HepG2 (cell line): ENCODE measurements around the gene XPO5. TPM values are rescaled to one million over a fixed set of nuclear protein-coding genes. Genes with fewer than 3 reads are reported as not detected.
A peak's percentile ranks its signal among the peaks of the same experiment; 100 is the strongest.

Experiments used
- ATAC-seq: fragments of 200-7000 bp; cut with Tn5 transposase; 3 replicates; pipeline ENCODE4 v1.9.1; 2020; ENCODE audit warnings: mild to moderate bottlenecking, moderate library complexity
- BruUV-seq: library from RNA; stranded (reverse); fragments of 400-500 nt; replicated peaks from 2 replicates; lab custom pipeline; 2021; lab: Mats Ljungman, UMichigan
- CTCF ChIA-PET: fragments of 300-600 bp; formaldehyde crosslinking; extraction: SDS; loops from one replicate; lab custom pipeline; 2021; ENCODE audit warnings: low total read pairs, inconsistent platforms, low intra/inter-chr PET ratio; lab: Yijun Ruan, JAX
- POLR2A ChIA-PET: fragments of 350-600 bp; sonication (Branson Sonifier 250); formaldehyde crosslinking; loops from one replicate; lab custom pipeline; 2020; ENCODE audit warnings: antibody characterized with exemption, inconsistent platforms; lab: Yijun Ruan, JAX
- DNase-seq: peaks from one replicate; pipeline ENCODE4 v3.0.0-alpha.2; 2015; ENCODE audit warnings: low spot score
- FAIRE-seq: peaks from 3 replicates; lab custom pipeline; 2011; peaks lifted over from hg19 to GRCh38; lab: Jason Lieb, UNC
- H2AFZ ChIP-seq: one replicate; pipeline ENCODE4 v1.6.1; 2011; ENCODE audit warnings: low read length, inconsistent platforms
- H3K27ac ChIP-seq: fragments of 300-600 bp; 3 replicates; pipeline ENCODE4 v1.8.0; 2011; ENCODE audit warnings: mixed run types, mild to moderate bottlenecking, mixed read lengths, low read length, inconsistent platforms; ENCODE audit not compliant: insufficient read depth; ENCODE audit errors: extremely low read length
- H3K27me3 ChIP-seq, 2 experiments: fragments of 200-600 bp in 1 of 2; 2 replicates in 1 of 2; 3 replicates in 1 of 2; pipeline versions ENCODE4 v1.6.0 to v1.8.0; 2011; ENCODE audit warnings: low read length in 2 of 2, mild to moderate bottlenecking in 2 of 2, moderate library complexity in 2 of 2, inconsistent platforms in 1 of 2; ENCODE audit not compliant: insufficient read depth in 2 of 2, control insufficient read depth in 1 of 2
- H3K36me3 ChIP-seq, 2 experiments: fragments of 200-600 bp in 1 of 2; replicated peaks in 1 of 2; 2 replicates in 1 of 2; 3 replicates in 1 of 2; pipeline versions ENCODE4 v1.5.1 to v1.8.0; 2011; ENCODE audit warnings: low read length in 2 of 2, inconsistent platforms in 1 of 2; ENCODE audit not compliant: insufficient read depth in 2 of 2, control insufficient read depth in 1 of 2
- H3K4me1 ChIP-seq: 2 replicates; pipeline ENCODE4 v1.5.1; 2012; ENCODE audit warnings: low read length, inconsistent platforms; ENCODE audit not compliant: insufficient read depth
- H3K4me2 ChIP-seq: 2 replicates; pipeline ENCODE4 v1.6.0; 2011; ENCODE audit warnings: low read depth, low read length, inconsistent platforms
- H3K4me3 ChIP-seq, 3 experiments: fragments of 200-600 bp in 1 of 3; sonication (generic), shearing (Covaris generic) in 1 of 3; replicated peaks in 1 of 3; 2 replicates each; pipeline ENCODE4 v1.5.1; 2011 to 2016; ENCODE audit warnings: low read length in 3 of 3, inconsistent platforms in 2 of 3, low read depth in 2 of 3, mild to moderate bottlenecking in 2 of 3, control low read depth in 1 of 3, mixed read lengths in 1 of 3; ENCODE audit not compliant: insufficient read depth in 1 of 3
- H3K79me2 ChIP-seq: one replicate; pipeline ENCODE4 v1.6.1; 2011; ENCODE audit warnings: low read length, inconsistent platforms; ENCODE audit not compliant: insufficient read depth
- H3K9ac ChIP-seq: 2 replicates; pipeline ENCODE4 v1.6.0; 2011; ENCODE audit warnings: mild to moderate bottlenecking, low read depth, low read length, inconsistent platforms; ENCODE audit not compliant: insufficient read depth
- H3K9me3 ChIP-seq: 2 replicates; pipeline ENCODE4 v1.5.1; 2012; ENCODE audit warnings: mild to moderate bottlenecking, low read length
- H4K20me1 ChIP-seq: 2 replicates; pipeline ENCODE4 v1.6.0; 2011; ENCODE audit warnings: inconsistent platforms, mild to moderate bottlenecking, low read length, moderate library complexity; ENCODE audit not compliant: insufficient read depth
- AGO2 ChIP-seq: fragments of 200-400 bp; formaldehyde crosslinking; optimal IDR thresholded peaks from 2 replicates; pipeline ENCODE3; 2017; ENCODE audit warnings: mild to moderate bottlenecking, low read depth, low read length, moderate library complexity
- ELF3 ChIP-seq: IDR thresholded peaks from 2 replicates; pipeline ENCODE4 v1.6.1; 2016; ENCODE audit warnings: missing genetic modification reagents, missing compliant biosample characterization
- WGBS: methylation state at CpG from one replicate; pipeline ENCODE4 v1.1.6; 2017; ENCODE audit warnings: low lambda C conversion rate; 5-methylcytosine and 5-hydroxymethylcytosine counted together
- in situ Hi-C: cut with HindIII; loops from 2 replicates; pipeline ENCODE4 v1.10.0; 2017; ENCODE audit warnings: low pct_unique_long_range_greater_than_20kb; ENCODE audit not compliant: extremely low pct_ligation_motif_present
- intact Hi-C: fragments of 100-400 bp; cut with micrococcal nuclease; formaldehyde crosslinking; loops from one replicate; pipeline ENCODE4 v1.10.0; 2022; ENCODE audit not compliant: unreplicated experiment
- polyA plus RNA-seq, 8 experiments: library from polyadenylated mRNA; depleted of rRNA in 3 of 8; stranded (reverse) in 7 of 8; unstranded in 1 of 8; fragments of >200 nt; fragmentation: Illumina TruSeq in 4 of 8; extraction: Trizol in 4 of 8; gene quantifications; 2 replicates each; pipeline versions ENCODE4 v1.2.1 to v1.2.3, GENCODE V29; 2011 to 2016; ENCODE audit warnings: low read depth in 4 of 8, missing spikeins in 1 of 8, mixed read lengths in 1 of 8; ENCODE audit not compliant: insufficient read depth in 1 of 8
- total RNA-seq, 5 experiments: library from RNA; depleted of rRNA; stranded (reverse); fragments of >200 nt; fragmentation: Illumina TruSeq; extraction: Trizol; gene quantifications; 2 replicates each; pipeline ENCODE4 v1.2.3, GENCODE V29; 2016; ENCODE audit warnings: low read depth in 1 of 5
- TF ChIP-seq, protein P1 (sequence below): sonication (generic); formaldehyde crosslinking; IDR thresholded peaks from 2 replicates; pipeline ENCODE4 v1.5.0; 2020; ENCODE audit warnings: missing genetic modification reagents, mild to moderate bottlenecking, borderline replicate concordance
- TF ChIP-seq, protein P2 (sequence below): sonication (generic); formaldehyde crosslinking; IDR thresholded peaks from 2 replicates; pipeline ENCODE4 v1.8.0; 2022; ENCODE audit warnings: missing genetic modification reagents, mild to moderate bottlenecking, borderline replicate concordance

Gene XPO5
- total and polyA plus RNA-seq, 2 of the 13 experiments (the other 11 are each of a cell fraction or from before 2014, with no cell fraction given), result 52.2 to 68.0 TPM

DNA sequence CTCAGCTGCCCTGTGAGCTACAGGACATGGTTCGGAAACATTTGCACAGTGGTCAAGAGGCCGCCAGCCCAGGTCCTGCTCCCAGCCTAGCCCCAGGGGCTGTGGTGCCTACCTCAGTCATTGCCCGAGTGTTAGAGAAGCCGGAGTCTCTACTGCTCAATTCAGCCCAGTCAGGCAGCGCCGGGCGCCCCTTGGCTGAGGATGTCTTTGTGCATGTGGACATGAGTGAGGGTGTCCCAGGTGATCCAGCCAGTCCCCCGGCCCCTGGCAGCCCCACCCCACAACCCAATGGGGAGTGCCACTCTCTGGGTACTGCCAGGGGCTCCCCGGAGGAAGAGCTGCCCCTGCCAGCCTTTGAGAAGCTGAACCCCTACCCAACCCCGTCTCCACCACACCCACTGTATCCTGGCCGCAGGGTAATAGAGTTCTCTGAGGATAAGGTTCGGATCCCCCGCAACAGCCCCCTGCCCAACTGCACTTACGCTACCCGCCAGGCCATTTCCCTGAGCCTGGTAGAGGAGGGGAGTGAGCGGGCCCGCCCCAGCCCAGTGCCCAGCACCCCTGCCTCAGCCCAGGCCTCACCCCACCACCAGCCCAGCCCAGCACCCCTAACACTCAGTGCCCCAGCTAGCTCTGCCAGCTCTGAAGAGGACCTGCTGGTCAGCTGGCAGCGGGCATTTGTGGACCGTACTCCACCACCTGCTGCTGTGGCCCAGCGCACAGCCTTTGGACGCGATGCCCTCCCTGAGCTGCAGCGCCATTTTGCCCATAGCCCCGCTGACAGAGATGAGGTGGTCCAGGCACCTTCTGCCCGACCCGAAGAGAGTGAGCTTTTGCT, 70.9 kb downstream of the XPO5 start:
- FAIRE-seq (no peak), DNase-seq (no peak), ATAC-seq (no peak)
- CTCF ChIA-PET, result interaction anchor here (1.1 to 3.0 kb wide), 2 partner anchors 9 to 50 kb away, joined by 3 to 39 read pairs; partner anchors contain the start of gene DLK2
- Histone ChIP-seq H3K79me2 (no peaks in the 10 kb centered on the region), H4K20me1 (no peaks in the 10 kb centered on the region), H3K27me3 (peaks cover 3 to 7% of the 10 kb centered on the region in 2 experiments; a peak in 4 of 5 replicates), H3K9ac (no peak overlapping the region), H3K36me3 (peaks cover 32 to 43% of the 10 kb centered on the region in 2 experiments), H3K4me1 (peaks cover 43% of the 10 kb centered on the region), H3K27ac (no peak overlapping the region), H3K9me3 (no peaks in the 10 kb centered on the region), H3K4me3 (no peak overlapping the region), H3K4me2 (no peak overlapping the region), H2AFZ (no peak overlapping the region)
- TF ChIP-seq AGO2, result peak; percentile 71
- no peak for TF ChIP-seq ELF3 (CRISPR knock-in tag)
- in situ Hi-C loops (no loop called here), intact Hi-C loops (loop anchor here (5.0 kb wide), 2 partner anchors 118 to 243 kb away; no protein-coding TSS in a partner anchor)
- POLR2A ChIA-PET, result interaction anchor here (0.5 to 2.7 kb wide), 6 partner anchors 9 to 136 kb away, joined by 3 to 18 read pairs (median 8); partner anchors contain the start of genes GTPBP2 and ZNF318
- WGBS, result 92% methylated on average over 19 of the region's 26 CpGs
- no TSS peak for BruUV-seq

DNA sequence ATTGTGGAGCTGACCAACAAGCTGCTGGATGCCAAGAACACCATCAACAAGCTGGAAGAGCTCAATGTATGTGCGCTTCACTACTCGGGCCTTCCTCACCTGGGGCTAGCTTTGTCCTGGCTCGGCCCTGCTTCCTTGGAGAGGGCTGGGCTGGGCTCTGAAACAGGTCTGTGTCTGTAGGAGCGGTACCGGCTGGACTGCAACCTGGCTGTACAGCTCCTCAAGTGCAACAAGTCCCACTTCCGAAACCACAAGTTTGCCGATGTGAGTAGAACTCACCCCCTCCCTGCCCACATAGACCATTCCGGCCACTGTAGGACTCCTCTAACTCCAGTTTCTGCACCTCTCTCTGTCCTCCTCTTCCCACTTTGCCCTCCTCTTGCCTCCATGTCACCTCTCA, 72.4 kb downstream of the XPO5 start:
- ATAC-seq (no peak), DNase-seq (no peak), FAIRE-seq (no peak)
- Histone ChIP-seq H3K27me3 (no peaks in the 10 kb centered on the region; a peak in 1 of 5 replicates), H2AFZ (no peak overlapping the region), H3K4me1 (peaks cover 46% of the 10 kb centered on the region), H3K9ac (no peak overlapping the region), H3K36me3 (peaks cover 45 to 58% of the 10 kb centered on the region in 2 experiments), H3K4me3 (no peak overlapping the region), H3K4me2 (no peak overlapping the region), H3K9me3 (no peaks in the 10 kb centered on the region), H3K79me2 (no peaks in the 10 kb centered on the region), H3K27ac (no peak overlapping the region), H4K20me1 (no peaks in the 10 kb centered on the region)
- TF ChIP-seq, protein P1, sequence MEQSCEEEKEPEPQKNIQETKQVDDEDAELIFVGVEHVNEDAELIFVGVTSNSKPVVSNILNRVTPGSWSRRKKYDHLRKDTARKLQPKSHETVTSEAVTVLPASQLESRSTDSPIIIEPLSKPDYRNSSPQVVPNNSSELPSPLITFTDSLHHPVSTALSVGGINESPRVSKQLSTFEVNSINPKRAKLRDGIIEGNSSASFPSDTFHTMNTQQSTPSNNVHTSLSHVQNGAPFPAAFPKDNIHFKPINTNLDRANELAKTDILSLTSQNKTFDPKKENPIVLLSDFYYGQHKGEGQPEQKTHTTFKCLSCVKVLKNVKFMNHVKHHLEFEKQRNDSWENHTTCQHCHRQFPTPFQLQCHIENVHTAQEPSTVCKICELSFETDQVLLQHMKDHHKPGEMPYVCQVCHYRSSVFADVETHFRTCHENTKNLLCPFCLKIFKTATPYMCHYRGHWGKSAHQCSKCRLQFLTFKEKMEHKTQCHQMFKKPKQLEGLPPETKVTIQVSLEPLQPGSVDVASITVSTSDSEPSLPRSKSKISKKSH (CRISPR knock-in tag), result 0 out of 2 replicates have a peak, but pooled peaks have one; percentile 1
- TF ChIP-seq, protein P2, sequence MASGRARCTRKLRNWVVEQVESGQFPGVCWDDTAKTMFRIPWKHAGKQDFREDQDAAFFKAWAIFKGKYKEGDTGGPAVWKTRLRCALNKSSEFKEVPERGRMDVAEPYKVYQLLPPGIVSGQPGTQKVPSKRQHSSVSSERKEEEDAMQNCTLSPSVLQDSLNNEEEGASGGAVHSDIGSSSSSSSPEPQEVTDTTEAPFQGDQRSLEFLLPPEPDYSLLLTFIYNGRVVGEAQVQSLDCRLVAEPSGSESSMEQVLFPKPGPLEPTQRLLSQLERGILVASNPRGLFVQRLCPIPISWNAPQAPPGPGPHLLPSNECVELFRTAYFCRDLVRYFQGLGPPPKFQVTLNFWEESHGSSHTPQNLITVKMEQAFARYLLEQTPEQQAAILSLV (CRISPR knock-in tag), result no peak
- POLR2A ChIA-PET, result no interaction called here
- no TSS peak for BruUV-seq
- WGBS, result 95% methylated on average over 8 of the region's 8 CpGs
- CTCF ChIA-PET, result no interaction called here
- in situ Hi-C loops (no loop called here), intact Hi-C loops (no loop called here)
